Activated CD8-positive, alpha-beta memory T cell treated with anti-CD3 and anti-CD28 coated beads, Interleukin-2, amount 50 U/mL, for 24 hours (primary cell): ENCODE results near the gene ELMO1.

ENCODE experiments used
- DNase-seq: peaks from one replicate; pipeline ENCODE4 v3.0.0-alpha.2; 2020; ENCODE audit errors: extremely low read depth

Gene ELMO1

DNA sequence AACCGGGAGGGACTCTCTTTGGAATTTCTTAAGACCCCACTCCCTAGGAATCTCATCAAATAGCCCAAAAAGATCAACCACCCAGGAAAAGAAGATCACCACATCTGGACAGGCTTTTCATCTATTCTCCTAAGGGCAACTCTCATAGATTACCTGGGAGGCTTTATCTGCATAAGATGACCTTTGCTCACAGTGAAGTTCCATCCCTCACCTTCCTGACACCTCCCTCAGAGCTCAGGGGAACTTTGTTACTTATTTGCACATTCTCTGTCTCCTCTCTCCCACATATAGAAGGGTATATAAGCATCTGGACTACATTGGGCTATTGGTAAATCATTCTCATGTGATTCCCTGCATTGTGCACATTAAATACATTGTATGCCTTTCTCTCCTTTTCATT, 80.1 kb downstream of the ELMO1 start:
- DNase-seq, result no peak

DNA sequence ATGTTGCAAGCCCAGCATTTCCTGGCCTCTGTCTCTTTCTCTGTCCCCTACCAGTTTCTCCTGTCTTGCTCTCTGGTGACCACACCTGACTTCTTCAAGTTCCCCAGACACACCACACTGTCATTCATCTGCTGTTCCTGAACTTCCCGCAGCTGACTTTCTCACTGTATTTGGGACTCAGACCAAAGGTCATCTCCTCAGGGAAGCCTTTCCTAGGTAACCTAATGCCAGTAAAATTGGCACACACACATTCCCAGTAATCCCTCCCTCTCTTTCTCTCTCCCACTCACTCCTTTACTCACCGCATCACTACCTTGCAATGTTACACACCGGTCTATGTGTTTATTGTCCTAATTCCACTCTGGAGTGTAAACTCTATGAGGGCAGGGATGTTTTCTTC, 81.7 kb downstream of the ELMO1 start:
- DNase-seq, result no peak

DNA sequence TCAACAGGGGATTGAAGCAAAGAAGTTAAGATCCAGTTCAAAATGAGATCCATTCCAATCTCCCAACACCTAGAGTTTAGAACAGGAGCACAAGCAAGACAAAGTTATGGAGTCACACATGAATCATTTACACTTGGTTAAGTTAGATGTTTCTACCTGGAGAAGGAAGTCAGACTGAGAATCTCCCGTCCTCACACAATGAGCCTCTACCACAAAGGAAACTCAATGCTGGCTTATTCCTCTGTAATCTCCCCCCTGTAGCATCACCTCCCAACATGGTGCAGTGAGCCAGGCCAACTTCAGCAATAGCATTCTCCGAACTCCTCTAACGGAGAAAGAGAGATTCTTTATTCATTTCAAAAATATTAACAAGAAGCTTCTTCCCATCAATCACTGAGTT, 82.2 kb downstream of the ELMO1 start:
- no peak for DNase-seq

DNA sequence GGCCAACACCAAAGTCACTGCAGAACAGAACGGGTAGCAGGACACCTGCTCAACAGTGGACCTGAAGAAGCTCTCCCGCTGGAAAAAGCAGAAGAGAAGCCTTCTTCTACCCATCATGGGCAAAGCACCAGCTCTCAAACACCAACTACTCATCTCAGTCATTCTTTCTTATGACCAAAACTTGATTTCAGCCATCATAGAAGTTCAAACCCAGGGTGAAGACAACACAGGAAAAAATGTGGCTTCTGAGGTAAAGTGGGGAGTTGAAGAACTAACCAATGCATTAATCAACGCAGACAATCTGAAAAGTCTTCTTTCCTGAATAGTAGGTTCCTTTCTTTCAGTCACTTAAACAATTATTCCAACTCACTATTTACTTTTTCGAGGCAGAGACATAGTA, 83.3 kb downstream of the ELMO1 start:
- DNase-seq, result no peak

DNA sequence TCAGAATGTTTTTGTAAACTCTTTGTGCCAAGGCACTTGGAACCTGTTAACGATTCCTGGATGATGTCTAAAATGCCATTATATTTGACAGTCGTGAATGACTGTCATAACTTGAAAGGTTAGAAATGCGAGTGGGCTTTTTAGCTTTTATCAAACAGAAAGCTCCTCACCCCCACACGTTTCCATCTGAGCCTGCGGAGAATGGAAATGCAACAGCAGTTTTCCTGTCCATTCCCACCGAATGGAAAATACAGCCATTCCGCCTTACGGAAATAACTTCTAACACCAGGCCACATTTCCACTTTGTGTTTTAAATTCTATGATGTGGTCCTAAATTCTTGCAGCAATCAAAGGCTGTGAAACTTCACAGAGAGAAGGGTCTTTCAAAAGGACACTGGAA, 83.8 kb downstream of the ELMO1 start:
- DNase-seq, result no peak

DNA sequence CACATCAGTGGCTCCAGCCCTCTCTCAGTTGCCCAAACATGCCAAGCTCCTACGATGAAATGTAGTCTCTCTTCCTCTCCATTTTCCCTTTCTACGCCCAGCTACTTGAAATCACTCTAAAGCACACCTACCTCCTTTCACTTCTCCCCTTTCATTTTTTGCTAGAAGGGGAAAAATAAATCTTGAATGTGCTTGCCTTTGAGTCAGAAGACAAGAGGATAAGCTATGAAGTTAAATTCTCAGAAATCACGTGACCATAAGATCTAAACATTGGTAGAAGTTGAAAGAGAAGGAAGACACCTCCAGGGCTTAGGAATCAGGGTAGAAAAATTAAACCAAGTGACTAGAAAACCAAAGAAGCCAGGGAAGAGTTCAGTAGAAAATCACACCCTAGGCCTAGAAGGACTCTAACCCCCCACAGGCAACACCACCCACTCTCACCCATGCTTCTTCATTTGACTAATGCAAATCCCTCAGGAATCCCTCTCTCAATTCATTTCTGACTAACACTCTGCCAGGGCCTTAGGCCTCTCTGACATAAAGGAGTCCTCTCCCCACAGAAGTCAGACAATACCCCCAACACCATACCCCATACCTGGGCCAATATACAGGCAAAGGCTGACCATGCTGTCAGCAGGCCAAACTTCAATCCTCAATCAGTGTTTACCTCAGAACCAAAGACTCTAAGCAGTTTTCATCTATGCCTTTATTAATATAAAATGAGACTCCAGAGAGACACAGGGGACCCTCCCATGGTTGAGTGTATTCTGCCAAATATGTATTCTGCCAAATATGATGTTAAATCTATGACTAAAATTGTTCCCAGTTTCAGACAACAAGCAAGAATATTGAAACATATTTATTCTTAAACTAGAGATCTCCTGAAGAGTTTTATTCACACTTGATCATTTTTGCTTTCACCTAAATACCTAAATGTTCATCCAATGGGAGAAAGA, 84.8 kb downstream of the ELMO1 start:
- no peak for DNase-seq

DNA sequence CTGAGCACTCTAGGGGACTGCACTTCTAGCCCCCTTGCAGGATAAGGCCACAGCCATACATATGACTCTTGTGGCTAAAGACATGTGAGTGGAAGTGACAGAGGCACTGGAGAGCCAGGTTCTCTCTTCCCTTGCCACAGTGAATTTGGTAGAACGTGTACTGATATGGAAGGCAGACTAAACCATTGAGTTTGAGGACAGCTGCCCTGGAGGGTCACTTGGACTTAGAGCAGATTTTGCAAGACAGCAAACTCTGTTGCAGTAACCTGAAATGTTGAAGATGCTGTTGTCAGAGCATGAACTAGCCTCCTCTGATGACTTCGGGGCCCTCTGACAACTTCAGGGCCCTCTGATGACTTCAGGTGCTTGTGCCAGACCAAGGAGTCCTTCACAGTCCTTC, 85.9 kb downstream of the ELMO1 start:
- no peak for DNase-seq

DNA sequence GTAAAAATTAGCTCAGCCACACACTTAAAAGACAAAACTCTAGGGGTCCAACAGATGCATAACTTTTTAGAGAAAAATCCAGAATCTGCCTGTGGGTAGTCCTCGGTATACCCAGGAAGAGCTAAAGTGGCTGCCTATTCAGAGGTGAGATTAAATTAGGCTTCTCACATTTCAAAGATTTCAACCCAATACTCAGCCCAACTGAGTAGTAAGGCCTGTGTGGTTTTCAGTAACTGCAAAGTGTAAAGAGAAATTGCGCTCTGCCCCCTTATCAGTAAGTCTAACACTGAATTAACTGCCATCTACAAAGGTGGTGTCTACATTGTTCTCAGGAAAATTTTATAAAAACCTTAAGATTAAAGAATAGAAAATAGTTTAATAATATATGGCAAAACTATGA, 88.2 kb downstream of the ELMO1 start:
- DNase-seq, result no peak

DNA sequence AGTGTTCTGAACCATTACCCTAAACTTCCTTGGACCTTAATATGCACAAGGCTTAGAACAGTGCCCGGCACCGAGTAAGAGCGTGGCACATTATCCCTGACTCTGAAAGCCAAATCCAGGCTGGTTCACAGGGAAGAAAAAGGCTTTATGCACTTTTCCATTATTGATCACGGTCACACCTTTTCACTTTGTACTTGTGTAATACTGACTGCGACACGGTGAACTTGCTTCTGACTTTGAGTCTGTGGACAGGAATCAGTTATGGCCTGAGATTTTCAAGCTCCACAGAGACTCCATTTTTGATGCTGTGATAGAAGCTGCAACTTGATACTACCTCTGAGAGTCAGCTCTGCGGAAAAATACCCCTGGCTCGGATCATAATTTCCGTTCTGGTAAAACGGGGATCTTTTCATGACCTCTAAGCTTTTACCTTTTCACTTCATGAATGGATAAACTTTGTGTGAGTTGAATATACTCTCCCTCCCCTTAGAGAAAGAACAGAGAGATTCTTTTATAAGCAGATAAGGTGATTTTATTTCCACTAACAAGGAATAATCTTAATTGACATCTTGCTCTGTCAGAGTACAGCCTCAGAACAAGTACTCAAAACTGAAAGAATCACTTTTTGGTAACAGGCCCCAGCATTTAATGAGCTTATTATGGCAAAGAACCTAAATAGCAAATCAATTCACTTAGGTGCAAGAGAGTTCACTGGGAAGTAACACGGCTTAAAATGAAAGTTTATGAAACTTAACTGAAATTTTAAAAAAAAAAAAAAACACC, 88.8 kb downstream of the ELMO1 start:
- DNase-seq, result no peak

DNA sequence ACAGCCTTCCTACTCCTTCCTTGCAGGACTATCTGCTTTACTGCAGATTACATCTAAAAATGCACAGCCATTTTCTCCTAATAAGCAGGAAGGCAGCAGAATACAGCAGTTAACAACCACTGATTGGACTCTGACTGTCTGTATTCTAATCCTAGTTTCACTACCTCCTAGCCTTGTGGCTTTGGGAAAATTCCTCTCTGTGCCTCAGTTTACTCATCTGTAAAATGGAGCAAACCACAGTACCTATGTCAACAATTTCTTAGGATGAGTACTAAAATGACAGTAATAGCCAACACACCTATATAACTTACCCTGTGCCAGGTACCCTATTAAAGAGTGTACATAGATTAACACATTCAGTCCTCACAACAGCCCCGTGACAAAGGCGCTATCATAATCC, 89.5 kb downstream of the ELMO1 start:
- no peak for DNase-seq

DNA sequence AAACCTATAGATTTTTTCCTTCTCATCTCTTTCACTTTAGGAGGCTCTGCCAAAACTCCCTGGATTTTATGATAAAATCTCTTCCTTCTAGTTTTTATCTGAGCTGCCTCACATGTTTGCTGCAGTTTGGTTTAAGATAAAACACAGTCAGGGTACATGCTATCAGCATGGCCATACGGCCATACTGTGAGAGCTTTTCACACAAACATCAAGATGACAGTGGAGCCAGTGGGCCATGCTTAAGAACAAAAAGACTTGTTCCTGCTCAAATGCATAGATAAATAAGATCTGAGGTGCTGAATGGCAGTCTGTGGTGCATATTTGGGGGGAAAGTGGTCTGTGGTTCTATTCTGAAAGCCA, 91.0 kb downstream of the ELMO1 start:
- no peak for DNase-seq

DNA sequence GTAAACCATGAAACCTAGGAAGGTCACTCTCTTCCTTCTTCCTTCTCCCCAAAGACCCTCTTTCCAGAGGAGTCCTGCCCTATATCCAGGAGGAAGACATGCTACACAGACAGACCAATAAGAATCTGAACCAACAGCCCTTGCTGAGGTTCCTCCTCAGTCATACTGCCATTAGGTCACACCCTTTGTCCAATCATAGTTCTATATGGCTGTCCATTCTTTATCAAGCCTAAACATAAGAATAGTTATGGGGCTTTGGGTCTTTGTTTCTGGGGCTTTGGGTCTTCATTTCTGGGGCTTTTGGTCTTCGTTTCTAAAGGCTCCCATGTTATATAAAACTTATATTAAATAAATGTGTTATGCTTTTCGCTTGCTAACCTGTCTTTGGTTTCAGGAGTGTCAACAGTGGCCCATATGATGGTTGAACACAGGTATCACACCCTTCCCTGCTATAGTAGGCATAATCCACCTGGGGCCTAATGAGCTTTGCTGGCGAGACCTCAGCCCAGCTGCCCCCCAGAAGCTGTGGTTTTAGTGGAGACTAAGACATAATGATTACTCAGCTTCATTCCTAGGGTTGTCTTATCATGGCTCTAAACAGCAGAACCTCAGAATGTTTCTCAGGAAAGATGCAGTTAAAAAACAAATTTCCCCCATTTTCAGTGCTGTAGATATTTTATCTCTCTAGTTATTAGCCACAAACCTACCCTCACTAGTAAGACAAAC, 91.6 kb downstream of the ELMO1 start:
- no peak for DNase-seq

DNA sequence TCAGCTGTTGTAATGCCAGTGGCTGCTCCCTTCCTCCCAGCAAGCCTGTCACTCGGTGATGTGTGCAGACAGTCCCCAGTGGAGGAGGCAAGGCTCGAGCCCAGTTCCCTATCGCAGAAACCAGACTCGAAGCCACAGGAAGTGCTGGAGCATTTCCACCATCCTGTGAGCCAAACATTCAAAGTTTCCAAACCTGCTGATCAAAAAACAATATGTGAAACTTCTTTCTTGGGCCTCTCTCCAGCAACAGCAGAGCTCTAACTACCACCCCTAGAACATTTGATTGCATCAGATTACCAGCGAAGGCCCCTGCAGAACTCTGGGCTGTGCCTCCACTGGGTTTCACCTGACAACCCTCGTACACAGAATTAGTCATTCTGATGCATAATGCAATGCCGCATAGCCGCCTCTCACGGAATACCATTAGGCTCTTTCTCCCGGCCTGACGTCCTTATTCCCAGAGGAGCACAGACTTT, 94.0 kb downstream of the ELMO1 start:
- DNase-seq, result no peak

DNA sequence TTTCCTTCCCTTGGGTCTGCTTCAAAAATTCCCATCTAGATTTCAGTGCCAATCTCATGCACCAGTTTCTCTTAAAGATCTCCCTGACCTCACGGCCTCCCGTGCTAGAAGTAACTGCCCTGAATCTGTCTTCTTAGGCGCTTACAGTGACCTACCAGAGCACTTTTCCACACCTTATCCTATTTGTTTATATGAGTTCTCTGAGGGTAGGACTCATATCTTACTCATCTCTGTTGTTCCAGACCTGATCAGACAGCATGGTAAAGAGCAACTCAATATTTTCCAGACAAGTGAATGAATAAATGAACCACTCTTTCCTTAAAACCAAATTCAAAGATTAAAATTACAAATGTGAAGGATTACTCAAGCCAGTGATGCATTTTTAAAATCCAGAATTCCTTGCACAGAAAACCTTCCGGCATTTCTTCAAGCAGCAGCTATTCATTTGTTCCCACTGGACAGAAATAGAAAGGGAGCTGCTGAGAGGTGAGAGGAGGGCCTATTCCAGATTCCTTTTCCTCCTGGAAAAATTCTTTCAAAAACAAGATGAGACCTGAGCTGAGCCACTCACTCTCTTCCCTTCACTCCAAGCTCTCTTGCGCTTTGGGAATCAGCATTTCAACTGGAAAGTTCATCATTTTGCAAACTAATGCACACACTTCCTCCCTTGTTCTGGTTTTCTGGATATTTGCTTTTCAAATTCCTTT, 94.6 kb downstream of the ELMO1 start:
- DNase-seq, result no peak

DNA sequence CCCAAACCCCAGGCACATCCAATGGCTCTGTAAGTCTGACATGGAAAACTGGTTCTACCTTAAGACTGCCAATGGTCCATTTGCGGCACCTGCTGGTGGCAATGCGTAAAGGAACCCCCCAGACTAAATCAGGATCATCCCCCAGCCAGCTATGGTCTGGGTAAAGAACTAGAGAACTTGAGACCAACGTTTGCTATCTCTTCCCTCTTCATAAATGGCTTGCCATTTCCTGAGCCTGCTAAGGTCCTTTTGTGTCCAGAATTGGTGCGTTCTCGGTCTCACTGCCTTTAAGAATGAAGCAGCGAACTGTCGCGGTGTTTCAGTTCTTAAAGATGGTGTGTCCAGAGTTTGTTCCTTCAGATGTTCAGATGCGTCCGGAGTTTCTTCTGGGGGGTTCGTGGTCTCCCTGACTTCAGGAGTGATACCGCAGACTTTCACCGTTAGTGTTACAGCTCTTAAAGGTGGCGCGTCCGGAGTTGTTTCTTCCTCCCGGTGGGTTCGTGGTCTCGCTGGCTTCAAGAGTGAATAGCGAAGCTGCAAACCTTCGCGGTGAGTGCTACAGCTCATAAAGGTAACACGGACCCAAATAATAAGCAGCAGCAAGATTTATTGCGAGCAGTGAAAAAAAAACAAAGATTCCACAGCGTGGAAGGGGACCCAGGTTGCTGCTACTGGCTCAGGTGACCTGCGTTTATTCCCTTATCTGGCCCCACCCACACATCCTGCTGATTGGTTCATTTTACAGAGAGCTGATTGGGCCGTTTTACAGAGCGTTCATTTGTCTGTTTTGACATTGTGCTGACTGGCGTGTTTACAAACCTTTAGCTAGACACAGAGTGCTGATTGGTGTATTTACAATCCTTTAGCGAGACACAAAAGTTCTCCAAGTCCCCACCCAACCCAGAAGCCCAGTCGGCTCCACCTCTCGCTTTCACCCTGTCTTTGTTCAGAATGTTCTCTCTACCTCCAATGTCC, 95.4 kb downstream of the ELMO1 start:
- peak; percentile 34 for DNase-seq

DNA sequence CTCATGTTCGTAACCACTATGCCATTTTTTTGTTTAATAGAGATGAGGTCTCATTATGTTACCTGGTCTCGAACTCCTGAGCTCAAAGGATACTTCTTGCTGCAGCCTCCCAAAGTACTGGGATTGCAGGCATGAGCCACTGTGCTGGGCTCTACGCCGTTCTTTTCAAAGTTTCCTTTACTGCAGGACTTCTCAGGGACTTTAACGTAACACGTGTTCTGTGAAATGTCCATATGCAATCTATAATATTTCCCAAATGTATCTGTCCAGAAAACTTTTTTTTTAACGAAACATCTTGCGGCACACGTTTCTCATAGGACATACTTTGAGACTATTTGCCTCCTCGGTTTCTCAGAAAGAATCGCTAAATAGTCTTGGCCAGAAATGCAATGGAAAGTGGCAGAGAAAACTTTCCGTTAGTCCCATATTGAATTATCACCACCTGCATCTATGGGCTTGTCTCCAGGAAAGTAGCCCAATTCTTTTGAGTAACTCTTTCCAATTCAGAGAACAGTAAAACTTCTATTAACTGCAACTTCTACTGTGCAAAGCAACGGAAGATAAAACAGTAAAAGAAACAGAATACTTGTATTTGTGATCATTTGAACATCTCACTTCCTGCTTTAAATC, 96.3 kb downstream of the ELMO1 start:
- no peak for DNase-seq

DNA sequence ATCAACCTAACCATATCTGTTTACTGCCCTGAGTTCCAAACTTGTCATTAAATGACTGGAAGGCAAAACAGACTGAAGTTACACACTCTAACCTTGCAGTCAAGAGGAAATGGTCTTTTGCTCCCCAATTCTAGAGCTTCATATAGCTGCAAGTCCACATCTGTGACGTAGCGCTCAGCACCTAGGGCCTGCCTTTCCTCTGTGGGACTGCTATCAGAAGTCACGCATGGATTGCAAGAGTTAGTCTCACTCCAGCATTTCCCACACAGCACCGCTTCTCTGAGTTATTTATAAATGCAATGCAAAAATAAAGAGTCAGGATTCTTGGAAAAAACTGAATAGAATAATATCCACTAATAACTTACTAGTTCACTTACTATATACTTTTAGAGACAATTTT, 96.9 kb downstream of the ELMO1 start:
- no peak for DNase-seq

DNA sequence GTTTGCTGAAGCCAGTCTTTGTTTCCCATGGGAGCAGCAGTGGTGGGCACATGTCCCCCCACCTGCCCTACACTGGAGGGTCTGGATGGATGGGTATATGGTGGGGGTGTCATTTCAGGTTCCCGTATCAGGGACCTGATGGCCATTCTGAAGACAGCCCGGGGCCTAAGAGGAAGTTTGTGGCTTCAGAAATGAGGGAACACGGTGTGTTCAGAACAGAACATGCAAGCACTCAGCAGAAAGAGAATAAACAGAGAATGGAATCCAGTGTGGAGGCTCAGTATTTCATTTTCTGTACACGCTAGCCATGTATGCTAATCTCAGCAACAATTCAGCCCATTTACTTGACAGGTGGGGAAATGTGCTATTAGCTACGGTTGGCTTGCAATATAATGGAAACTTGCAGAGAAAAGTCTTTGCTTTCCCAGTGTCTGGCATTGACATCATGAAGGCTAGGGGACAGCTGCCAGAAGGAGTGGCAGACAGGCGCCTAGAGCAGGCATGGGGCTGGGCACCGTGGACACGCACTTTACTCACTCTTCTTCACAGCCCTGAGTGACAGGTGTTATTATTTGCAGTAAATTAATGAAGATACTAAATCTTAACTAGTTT, 98.6 kb downstream of the ELMO1 start:
- no peak for DNase-seq

DNA sequence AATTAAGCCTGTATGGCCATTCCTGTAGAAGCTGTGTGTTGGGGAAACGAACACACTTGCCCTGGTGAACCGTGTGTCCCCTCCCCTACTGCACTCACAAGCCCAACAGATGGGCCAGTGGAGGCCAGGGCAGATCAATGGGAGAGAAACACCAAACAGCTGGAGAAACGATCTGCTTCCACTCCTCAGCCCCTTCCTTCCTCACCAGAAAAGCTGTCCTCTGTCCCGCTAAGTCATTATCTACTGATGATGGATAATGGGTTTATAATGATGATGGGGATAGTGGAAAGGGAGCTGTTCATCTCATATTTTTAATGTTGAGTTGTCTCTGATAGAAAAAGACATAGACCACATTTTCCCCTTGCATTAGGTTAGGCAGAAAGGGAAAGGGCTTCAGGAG, 99.7 kb downstream of the ELMO1 start:
- DNase-seq, result no peak

DNA sequence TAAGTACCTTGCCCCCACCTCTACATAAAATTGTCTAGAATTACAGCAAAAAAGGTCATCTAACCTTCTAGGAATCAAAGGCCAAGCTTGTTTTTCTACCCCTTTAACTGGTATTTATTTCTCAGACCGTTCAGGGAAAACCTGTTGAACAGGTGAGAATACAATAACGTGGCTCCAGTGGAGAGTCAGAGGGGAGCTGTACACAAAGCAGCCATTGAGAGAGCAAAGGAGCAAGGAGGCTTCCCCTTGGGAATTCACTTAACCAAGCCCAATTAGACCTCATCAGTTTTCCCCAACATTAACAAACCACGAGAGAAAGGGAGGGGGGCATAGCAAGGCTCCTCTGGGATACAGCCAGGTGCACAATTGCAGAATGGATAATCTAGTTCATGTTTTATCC, 101.9 kb downstream of the ELMO1 start:
- no peak for DNase-seq
